Measurements from ENCODE around the gene THAP8.

Gene THAP8, protein sequence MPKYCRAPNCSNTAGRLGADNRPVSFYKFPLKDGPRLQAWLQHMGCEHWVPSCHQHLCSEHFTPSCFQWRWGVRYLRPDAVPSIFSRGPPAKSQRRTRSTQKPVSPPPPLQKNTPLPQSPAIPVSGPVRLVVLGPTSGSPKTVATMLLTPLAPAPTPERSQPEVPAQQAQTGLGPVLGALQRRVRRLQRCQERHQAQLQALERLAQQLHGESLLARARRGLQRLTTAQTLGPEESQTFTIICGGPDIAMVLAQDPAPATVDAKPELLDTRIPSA

DNA sequence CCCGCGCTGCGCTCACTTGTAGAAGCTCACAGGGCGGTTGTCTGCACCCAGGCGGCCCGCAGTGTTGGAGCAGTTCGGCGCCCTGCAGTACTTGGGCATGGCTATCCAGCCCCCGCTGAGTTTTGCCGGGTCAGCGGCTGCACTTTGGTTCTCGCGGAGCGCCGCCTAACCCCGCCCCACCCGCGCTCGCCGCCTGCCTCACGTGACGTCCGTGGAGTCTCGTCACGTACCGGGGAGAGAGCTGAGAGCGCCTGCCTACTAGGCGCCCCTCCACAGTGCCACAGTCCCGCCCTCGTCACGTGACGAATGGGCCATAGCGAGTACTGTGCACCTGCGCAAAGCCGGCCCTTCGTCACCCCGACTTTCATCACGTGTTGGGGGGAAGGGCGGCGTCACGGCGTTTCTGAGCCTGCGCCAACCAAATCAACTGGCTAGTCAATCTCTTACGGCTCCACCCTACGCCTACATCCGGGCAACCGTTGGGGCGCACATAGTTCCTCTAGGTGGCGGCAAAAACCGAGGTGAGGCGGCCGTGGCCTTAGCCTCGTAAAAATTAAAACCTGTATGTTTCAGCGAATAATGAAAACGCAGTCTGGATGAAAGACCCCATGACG is at the start of gene THAP8:
TSS of gene THAP8 (minus strand) at position 167 of the 614 bp plus-strand sequence. CDS start at position 99, 68 bp downstream.
- DNase-seq (ENCODE audit: low read depth in 2 of 2) = peak; percentile 99

DNA sequence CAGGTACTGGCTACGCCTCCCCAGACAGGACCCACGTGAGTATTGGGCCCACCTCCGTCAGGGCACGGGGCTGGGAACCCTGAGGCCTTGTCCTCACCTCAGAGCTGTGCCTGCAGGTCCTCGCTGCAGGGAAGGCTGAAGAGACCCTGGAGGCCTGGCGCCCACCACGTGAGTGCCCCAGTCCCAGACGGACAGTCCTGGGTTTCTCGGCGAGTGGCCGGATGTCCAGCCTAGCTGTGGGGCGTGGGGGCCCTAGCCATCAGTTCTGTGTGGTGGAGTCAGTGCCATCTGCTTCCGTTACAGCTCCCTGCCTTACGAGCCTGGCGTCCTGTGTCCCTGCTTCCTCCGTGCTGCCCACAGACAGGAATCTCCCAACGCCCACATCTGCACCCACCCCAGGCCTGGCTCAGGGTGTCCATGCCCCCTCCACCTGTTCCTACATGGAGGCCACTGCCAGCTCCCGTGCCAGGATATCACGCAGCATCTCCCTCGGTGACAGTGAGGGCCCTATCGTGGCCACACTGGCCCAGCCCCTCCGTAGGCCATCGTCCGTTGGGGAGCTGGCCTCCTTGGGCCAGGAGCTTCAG is 49.0 kb upstream of the THAP8 start:
- DNase-seq (ENCODE audit: low read depth in 2 of 2) = no peak

DNA sequence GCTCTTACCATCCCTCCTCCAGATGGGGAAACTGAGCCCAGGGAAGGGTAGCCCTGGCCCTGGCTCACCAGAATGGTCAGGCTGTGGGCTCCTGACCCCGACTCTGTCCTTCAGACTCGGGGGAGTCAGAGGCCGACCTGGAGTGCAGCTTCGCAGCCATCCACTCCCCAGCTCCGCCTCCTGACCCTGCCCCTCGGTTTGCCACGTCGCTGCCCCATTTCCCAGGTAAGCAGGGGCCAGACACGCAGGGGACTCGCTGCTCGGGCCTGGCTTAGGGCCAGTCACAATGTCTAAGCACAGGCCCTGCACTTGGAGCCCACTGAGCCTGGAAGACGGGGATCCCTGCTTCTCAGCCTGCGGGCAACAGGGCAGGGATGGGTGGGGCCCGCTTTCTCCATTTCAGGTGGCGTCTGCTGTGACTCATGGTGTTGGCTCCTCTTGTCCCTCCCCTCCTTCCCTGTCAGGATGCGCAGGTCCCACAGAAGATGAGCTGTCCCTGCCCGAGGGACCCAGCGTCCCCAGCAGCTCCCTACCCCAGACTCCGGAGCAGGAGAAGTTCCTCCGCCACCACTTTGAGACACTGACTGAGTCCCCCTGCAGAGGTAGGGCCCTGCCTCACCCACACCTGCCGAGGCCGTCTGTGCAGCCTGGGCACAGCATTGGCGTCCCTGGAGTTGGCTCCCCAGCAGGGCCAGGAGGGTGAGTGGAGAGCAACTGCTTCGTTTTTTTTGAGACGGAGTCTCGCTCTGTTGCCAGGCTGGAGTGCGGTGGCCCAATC is 47.7 kb upstream of the THAP8 start:
- no peak for DNase-seq (ENCODE audit: low read depth in 2 of 2)

DNA sequence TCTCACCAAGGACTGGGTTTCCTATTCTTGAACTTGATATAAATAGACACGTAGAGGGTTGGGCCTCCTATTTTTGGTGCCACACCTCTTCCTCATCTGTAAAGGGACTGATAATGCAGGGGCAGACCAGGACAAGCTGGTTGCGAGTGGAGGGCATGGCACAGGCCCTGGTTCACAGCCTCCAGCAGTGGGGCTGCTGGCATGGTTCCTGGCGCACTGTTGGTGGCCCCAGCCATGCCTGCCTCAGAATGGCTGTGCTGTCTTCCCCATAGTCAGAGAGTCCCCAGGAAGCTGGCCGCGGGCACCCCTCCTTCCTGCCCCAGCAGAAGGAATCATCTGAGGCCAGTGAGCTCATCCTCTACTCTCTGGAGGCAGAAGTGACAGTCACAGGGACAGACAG is 46.4 kb upstream of the THAP8 start:
- DNase-seq (ENCODE audit: low read depth in 2 of 2) = no peak

DNA sequence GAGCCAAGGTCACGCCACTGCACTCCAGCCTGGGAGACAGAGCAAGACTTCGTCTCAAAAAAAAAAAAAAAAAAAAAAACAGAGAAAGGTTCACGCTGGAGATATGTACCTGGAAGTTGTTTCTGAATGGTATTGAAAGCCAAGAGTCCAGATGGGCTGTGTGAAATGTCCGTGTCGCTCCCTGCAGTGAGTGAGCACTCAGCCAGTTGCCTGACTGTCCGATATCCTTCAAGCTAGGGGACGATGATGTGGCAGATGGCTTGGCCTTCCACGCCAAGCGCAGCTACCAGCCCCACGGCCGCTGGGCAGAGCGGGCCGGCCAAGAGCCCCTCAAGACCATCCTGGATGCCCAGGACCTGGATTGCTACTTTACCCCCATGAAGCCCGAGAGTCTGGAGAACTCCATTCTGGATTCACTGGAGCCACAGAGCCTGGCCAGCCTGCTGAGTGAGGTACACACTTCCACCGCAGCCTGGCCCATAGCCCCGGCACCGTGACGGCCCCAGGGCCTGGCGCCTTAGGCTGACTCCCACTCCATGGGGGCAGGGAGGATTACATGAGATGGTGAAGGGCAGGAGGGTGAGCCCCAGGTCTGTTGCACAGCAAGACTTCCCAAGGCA is 45.2 kb upstream of the THAP8 start:
- DNase-seq (ENCODE audit: low read depth in 2 of 2) = no peak

DNA sequence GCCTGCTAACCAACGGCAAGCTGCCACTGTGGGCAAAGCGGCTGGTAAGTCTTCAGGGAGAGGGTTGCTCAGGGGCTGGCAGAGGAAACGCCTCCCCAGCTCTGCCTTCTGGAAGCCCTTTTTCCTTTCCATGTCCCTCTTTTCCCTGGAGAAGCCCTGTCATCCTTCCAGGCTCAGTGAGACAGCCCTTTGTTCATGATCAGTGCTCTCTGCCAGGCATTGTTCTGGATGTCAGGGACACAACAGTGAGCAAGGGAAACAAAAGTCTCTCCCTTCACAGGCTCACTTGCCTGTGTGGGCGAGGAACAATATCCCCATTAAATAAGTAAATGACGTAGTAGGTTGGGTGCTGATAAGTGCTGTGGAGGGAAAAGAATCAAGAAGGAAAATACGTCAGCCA is 43.0 kb upstream of the THAP8 start:
- no peak for DNase-seq (ENCODE audit: low read depth in 2 of 2)

DNA sequence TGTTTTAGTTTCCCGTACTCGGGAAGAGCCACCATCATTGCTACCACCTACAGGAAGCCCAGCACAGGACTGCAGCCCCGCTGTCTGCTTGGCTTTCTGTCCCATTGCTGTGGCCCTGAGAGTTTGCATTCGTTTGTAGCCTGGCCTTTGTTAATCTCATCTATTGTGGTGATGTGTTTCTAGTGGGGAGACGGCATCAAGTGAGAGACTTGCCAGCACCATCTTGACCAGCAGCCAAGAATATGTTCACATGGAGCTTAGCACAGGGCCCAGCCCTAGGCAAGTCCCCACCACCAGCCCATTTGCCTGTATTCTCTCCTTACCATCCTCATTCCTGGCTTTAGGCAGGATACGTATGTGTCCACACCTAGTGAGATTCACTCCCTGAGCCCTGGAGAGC is 39.6 kb upstream of the THAP8 start:
- DNase-seq (ENCODE audit: low read depth in 2 of 2) = no peak

DNA sequence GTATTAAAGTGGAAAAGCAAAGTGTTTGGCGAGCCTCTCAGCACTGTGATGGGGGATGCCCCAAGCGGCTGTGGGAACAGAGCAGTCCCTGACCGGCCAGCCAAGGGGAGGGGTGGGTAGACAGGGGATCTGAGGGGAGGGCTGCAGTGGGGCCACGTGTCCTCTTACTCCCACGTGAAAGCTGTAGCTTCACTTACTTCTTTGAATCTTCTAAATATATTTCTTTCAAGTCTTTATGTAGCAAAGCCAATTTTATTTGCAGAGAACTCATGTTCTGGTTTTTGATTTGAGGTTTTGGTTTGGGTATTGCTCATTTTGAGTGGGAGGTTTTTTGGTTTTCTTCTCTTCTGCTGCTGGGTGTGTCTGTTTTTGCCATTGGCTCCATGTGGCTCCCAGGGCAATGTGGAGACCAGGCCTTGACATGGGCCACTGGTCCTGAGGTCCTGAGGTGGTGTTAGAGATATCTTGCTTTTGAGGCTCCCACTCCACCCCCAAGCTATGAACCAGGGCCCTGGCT is 39.1 kb upstream of the THAP8 start:
- no peak for DNase-seq (ENCODE audit: low read depth in 2 of 2)

DNA sequence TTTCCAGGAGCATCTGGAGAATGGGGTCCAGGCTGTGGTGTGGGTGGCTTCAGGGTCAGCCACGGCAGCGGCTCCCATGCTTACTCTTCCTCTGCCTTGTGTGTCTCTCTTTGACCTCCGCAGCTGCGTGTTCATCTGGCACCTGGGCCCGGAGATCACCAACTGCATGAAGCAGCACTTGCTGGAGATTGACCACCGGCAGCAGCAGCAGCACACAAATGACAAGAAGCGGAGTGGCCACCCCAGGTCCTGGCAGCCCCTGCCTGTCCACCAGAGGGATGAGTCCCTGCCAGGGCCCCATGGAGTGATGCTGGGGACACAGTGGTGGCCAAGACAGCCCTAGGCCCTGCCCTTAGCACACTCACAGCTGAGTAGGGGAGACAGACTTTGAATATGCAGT is 38.5 kb upstream of the THAP8 start:
- no peak for DNase-seq (ENCODE audit: low read depth in 2 of 2)

DNA sequence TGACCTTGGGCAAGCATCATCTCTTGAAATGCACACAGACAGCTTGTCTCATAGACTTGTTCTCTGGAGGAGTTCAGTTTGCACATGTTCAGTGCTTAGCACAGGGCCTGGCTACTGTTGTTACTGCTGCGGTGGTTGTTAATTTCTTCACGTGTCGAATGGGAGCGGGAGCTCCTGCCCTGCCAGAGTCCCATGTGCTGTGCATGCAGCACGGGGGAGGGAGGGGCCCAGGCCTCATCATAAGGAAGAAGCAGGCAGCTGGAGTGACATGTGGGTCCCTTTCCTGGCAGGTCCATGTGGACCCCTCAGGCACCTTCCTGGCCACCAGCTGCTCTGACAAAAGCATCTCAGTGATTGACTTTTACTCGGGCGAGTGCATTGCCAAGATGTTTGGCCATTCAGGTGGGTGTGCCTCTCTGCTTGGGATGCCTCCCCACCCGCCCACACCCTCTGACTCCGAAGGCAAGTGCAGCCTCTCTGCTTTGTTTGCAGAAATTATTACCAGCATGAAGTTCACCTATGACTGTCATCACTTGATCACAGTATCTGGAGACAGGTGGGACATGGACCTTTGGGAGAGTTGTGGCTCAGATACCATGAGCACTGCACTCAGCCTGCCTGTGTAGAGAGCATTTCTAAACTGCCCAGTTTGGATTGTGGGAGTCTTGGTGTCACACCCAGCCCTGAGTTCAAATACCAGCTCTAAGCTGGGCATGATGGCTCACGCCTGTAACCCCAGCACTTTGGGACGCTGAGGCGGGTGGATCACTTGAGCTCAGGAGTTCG is 37.0 kb upstream of the THAP8 start:
- no peak for DNase-seq (ENCODE audit: low read depth in 2 of 2)

DNA sequence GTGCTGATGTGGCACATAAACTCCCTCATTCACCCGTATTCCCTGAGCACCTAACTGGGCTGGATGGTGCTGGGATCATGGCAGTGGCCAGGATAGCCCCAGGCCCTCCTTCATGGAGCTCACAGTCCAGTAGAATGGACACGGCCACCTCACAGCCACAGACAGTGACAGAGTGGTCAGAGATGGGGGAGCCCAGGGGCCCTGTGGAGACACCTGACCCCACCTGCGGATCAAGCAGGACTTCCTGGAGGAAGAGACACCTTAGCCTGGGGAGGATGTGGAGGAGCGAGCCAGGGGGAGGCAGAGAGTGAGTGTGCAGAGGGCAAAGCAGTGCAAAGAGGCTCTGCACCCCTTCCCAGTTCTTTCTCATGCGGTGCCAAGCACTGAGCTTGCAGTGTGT is 35.8 kb upstream of the THAP8 start:
- no peak for DNase-seq (ENCODE audit: low read depth in 2 of 2)

DNA sequence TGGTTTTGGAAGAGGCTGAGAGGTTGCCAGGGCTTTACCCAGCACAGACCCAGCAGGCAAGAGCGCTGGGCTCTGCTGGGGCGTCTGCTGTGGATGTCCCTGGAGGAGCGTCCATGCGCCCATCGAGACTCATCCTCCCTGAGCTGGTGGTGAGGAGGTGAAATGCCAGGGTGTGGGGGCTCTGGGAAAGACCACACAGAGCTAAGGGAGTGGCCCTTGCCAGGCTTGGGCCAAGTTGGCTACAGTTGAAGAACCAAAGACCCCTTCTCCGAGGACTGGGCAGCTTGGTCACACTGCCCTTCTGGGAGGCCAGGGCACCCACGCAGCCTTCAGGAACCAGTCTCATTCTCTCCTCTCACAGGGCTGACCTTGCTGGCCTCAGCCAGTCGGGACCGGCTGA is 32.2 kb upstream of the THAP8 start:
- no peak for DNase-seq (ENCODE audit: low read depth in 2 of 2)

DNA sequence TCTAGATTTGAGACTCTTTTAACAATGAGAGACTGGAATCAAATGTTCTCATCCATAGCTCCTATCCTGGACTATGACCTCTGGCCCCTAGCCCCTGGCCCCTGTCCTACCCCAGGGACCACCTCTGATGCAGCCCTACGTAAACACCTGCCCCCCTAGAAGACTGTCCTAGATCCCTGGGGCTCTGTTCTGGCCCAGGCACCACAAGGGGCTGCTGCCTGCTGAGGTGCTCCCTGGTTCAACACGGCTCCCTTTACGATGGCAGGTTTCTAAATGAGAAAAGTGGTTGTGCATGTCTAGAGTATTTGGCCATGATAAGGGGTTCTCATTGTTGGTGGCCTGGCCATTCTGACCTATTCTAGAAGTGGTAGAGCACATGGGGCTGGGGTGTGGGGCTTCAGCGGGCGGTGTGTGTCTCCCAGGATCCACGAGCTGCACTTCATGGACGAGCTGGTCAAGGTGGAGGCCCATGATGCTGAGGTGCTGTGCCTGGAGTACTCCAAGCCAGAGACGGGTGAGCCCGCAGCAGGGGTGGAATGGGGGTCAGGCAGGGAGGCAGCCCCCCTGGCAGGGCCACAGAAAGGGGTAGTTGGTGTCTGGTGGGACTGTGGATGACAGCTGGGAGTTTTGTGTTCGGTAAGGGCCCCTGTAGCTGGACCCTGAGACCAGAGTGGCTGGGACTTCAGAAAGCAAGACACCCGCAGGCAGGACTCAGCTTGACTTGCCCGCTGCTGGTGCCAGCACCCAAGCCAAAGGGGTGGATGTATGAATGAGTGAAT is 30.3 kb upstream of the THAP8 start:
- no peak for DNase-seq (ENCODE audit: low read depth in 2 of 2)

DNA sequence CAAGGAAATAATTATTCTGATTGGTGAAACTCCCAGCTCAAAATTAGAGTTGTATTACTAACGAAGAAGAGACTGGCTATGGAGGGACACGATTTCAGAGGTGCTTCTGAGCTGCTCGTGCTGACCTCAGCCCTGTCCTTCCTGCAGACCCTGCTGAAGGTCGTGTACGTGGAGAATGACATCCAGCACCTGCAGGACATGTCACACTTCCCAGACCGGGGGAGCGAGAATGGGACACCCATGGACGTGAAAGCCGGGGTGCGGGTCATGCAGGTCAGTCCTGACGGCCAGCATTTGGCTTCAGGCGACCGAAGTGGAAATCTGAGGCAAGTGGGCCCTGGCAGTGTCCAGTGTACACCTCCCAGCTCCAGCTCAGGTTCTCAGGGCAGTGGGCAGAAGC is 28.8 kb upstream of the THAP8 start:
- no peak for DNase-seq (ENCODE audit: low read depth in 2 of 2)

DNA sequence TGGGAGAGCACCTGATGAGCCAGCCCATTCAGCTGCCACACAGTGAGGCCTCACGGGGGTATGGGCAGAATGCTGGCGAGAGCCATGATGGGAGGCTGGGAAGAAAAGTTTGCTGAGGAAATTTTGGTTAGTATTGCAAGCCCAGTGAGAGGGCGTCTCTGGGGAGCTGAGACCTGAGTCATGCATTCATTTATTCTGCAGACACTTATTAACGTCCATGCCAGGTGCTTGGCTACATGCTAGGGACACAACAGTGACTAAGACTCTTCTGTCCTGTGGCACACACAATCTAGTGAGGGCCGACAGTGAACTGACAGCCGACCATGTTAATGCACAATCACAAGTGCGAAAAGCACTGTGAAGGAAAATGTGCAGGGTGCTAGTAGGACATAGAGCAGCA is 27.8 kb upstream of the THAP8 start:
- DNase-seq (ENCODE audit: low read depth in 2 of 2) = no peak

DNA sequence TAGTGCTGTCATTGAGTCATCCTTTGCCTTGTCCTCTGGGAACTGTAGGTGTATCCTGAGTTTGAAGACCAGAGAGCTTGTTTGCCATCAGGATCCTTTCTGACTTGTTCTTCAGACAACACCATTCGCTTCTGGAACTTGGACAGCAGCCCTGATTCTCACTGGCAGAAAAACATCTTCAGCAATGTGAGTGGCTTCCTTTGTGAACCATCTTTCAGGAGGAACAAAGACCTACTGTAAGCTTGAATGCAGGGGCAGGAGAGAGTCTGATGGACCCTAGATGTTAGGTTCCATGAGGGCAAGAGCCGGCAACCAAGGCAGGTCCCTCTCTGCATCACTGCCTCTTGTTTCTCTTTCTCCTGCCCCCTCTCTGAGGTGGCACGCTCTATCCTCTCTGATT is 27.3 kb upstream of the THAP8 start:
- no peak for DNase-seq (ENCODE audit: low read depth in 2 of 2)

DNA sequence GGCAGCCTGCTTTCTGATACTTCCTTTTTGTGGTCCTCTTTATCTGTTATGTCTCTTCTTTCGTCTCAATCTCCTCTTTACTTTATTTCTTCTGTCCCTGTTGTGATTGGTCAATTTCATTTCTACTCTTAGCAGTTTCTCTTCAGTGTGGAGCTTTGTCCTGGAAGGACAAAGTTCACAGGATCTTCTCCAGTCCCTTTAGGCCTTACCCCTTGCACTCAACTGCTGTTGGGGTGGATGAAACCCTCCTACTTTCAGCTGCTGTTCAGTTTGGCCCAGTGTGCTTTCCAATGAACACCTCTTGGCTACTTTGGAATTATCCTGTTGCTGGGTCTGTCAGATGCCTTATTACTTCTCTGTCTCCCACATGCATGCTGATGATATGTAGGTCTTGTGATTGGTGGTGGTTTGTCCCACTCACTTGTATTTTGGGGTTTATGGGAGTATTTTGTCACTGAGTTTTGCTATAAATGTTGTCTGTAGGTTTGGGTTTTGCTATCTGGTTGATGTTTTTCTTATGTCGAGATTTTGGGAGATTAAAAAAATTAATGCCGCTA is 25.4 kb upstream of the THAP8 start:
- DNase-seq (ENCODE audit: low read depth in 2 of 2) = no peak

DNA sequence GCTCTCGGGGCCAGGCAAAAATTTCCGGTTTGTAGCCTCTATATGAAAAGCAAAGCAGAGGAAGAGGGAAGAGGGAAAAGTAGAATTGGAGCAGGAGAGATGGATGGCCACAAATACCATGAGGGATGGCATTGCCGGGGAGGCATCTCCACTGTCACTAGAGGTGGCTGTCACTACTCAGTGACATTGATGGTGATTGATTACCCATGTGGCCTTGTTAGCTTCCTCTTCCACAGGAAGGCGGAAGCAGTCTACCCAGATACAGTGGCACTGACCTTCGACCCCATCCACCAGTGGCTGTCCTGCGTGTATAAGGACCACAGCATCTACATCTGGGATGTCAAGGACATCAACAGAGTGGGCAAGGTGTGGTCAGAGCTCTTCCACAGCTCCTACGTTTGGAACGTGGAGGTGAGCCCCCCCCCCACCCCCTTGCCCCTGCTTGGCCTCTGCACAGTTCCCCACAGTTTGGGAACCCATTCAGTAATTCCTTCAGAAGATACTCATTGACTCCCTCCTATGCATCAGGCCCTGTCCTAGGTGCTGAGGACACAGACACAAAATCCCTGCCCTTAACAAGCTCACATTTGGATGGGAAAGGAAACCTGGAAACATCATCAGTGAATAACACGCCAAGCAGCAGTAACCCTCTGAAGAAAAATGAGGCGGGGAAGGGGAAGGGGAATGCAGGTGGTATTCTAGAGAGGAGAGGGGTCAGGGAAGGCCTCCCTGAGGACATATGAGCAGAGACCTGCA is 19.2 kb upstream of the THAP8 start:
- no peak for DNase-seq (ENCODE audit: low read depth in 2 of 2)

DNA sequence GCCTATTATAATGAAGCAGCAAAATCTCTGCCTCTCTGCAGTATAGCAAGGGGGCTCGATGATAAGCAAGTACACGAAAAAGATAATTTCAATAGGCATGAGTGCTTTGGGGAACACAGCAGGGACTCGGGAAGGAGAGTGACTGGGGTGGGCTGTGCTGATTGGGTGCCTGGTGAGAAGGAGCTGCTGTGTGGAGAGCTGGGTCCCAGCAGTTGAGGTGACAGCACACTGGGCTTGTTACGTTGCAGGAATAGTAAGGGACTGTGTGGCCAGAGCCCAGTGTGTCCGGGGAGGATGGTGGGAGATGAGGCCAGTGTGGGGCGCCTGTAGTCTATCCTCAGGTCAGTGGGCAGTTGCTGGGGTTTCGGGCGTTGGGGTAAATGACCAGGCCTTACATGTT is 18.0 kb upstream of the THAP8 start:
- DNase-seq (ENCODE audit: low read depth in 2 of 2) = no peak

All from fibroblast of skin of left quadriceps (primary cell).